Neural crest cell (in vitro differentiated cells): ENCODE data around the gene TRA2B. TPM values are rescaled to one million over a fixed set of nuclear protein-coding genes. Genes with fewer than 3 reads are reported as not detected.

Experiments
- total RNA-seq: library from RNA; stranded (reverse); gene quantifications from 2 replicates; pipeline ENCODE4 v1.2.1, GENCODE V29; 2021

The TRA2B gene
- total RNA-seq, 1 donor from 2014 or later: 314 TPM

Other genes starting within 250 kb of the TRA2B start
- 141 and 144 TPM in 2 replicates for gene IGF2BP2, start 113.0 kb downstream of the TRA2B start, total RNA-seq
- 61.0 and 63.4 TPM in 2 replicates for gene ETV5, start 171.1 kb upstream of the TRA2B start, total RNA-seq